ENCODE data around the gene MSL2.
A peak's percentile ranks its signal among the peaks of the same experiment; 100 is the strongest.
"Not testable (repeated sequence)": the region's sequence is repeated elsewhere in the genome, so short reads cannot be mapped to it uniquely, and the experiment has no call there.

The MSL2 gene

GRCh38 chr3:136209921-136210320, 13.8 kb upstream of the MSL2 start:
- Histone ChIP-seq H3K27ac (no peak overlapping the region), H3K4me3 (no peak overlapping the region), H3K27me3 (no peaks in the 10 kb centered on the region), H3K4me1 (no peaks in the 10 kb centered on the region), H3K36me3 (no peaks in the 10 kb centered on the region), H3K4me2 (no peak overlapping the region), H4K20me1 (no peaks in the 10 kb centered on the region), H3K9ac (no peak overlapping the region), H3K9me3 (no peaks in the 10 kb centered on the region)
- TF ChIP-seq Cebpa-rat (IDR thresholded peaks at IDR 0.05): no peak

- Histone ChIP-seq H3K9ac (no peak overlapping the region), H3K27ac (no peak overlapping the region), H3K36me3 (no peaks in the 10 kb centered on the region), H3K27me3 (no peaks in the 10 kb centered on the region), H3K9me3 (no peaks in the 10 kb centered on the region), H3K4me2 (no peak overlapping the region), H4K20me1 (no peaks in the 10 kb centered on the region), H3K4me3 (no peak overlapping the region), H3K4me1 (no peaks in the 10 kb centered on the region)
- no peak for TF ChIP-seq Cebpa-rat (IDR thresholded peaks at IDR 0.05)
Measured at GRCh38 chr3:136207489-136208115, 11.5 kb upstream of the MSL2 start.

- not testable (repeated sequence) for H3K4me2 ChIP-seq, H3K27ac ChIP-seq, H3K36me3 ChIP-seq, H3K4me3 ChIP-seq, H3K27me3 ChIP-seq, H3K9ac ChIP-seq
- Histone ChIP-seq H4K20me1 (peaks cover 14% of the 10 kb centered on the region), H3K4me1 (peaks cover 17% of the 10 kb centered on the region), H3K9me3 (peaks cover 17% of the 10 kb centered on the region)
Measured at GRCh38 chr3:136199219-136199618, 3.1 kb upstream of the MSL2 start.

- peaks cover 20% of the 10 kb centered on the region for H4K20me1 ChIP-seq
- H3K27ac ChIP-seq: peak overlapping the region; percentile 99
- H3K4me2 ChIP-seq: peak overlapping the region; percentile 89
- peak overlapping the region; percentile 64; the same call in 1 of the 2 replicates for H3K9ac ChIP-seq
- not testable (repeated sequence) for H3K4me3 ChIP-seq, H3K36me3 ChIP-seq, H3K27me3 ChIP-seq
- peaks cover 17% of the 10 kb centered on the region for H3K9me3 ChIP-seq
- peaks cover 17% of the 10 kb centered on the region for H3K4me1 ChIP-seq
Measured at GRCh38 chr3:136198462-136199078, 2.4 kb upstream of the MSL2 start.

GRCh38 chr3:136197159-136197793, 1.1 kb upstream of the MSL2 start:
- peak overlapping the region; percentile 89 for H3K4me2 ChIP-seq
- no peak for TF ChIP-seq Cebpa-rat (IDR thresholded peaks at IDR 0.05)
- H3K36me3 ChIP-seq: no peaks in the 10 kb centered on the region
- peaks cover 17% of the 10 kb centered on the region for H3K9me3 ChIP-seq
- peak overlapping the region; percentile 99 for H3K27ac ChIP-seq
- H3K27me3 ChIP-seq: no peaks in the 10 kb centered on the region
- peaks cover 20% of the 10 kb centered on the region for H3K4me1 ChIP-seq
- H4K20me1 ChIP-seq: peaks cover 33% of the 10 kb centered on the region
- peak overlapping the region; percentile 95 for H3K9ac ChIP-seq
- H3K4me3 ChIP-seq: peak overlapping the region; percentile 95

- peaks cover 17% of the 10 kb centered on the region for H3K9me3 ChIP-seq
- H3K4me2 ChIP-seq: peak overlapping the region; percentile 89
- no peaks in the 10 kb centered on the region for H3K36me3 ChIP-seq
- H3K9ac ChIP-seq: peak overlapping the region; percentile 98
- TF ChIP-seq Cebpa-rat (IDR thresholded peaks at IDR 0.05): no peak
- H4K20me1 ChIP-seq: peaks cover 40% of the 10 kb centered on the region
- peak overlapping the region; percentile 95 for H3K4me3 ChIP-seq
- H3K27ac ChIP-seq: peak overlapping the region; percentile 99
- peaks cover 27% of the 10 kb centered on the region for H3K4me1 ChIP-seq
- H3K27me3 ChIP-seq: no peaks in the 10 kb centered on the region
Measured at GRCh38 chr3:136196401-136197158, 445 bp upstream of the MSL2 start.

GRCh38 chr3:136195258-136196063, 674 bp downstream of the MSL2 start:
- H3K9me3 ChIP-seq: peaks cover 17% of the 10 kb centered on the region
- peaks cover 52% of the 10 kb centered on the region for H4K20me1 ChIP-seq
- peak overlapping the region; percentile 98 for H3K9ac ChIP-seq
- H3K4me3 ChIP-seq: peak overlapping the region; percentile 95
- no peak for TF ChIP-seq Cebpa-rat (IDR thresholded peaks at IDR 0.05)
- H3K27me3 ChIP-seq: no peaks in the 10 kb centered on the region
- H3K27ac ChIP-seq: peak overlapping the region; percentile 99
- H3K4me1 ChIP-seq: peaks cover 38% of the 10 kb centered on the region
- H3K36me3 ChIP-seq: no peaks in the 10 kb centered on the region; the same call in 1 of the 2 replicates
- H3K4me2 ChIP-seq: peak overlapping the region; percentile 79

GRCh38 chr3:136194409-136195257, 1.5 kb downstream of the MSL2 start:
- peak overlapping the region; percentile 99 for H3K27ac ChIP-seq
- peaks cover 8% of the 10 kb centered on the region; the same call in 1 of the 2 replicates for H3K36me3 ChIP-seq
- peaks cover 21% of the 10 kb centered on the region for H3K9me3 ChIP-seq
- peak overlapping the region; percentile 98 for H3K9ac ChIP-seq
- peaks cover 60% of the 10 kb centered on the region for H4K20me1 ChIP-seq
- peak overlapping the region; percentile 95 for H3K4me3 ChIP-seq
- peaks cover 38% of the 10 kb centered on the region for H3K4me1 ChIP-seq
- no peaks in the 10 kb centered on the region for H3K27me3 ChIP-seq
- no peak for TF ChIP-seq Cebpa-rat (IDR thresholded peaks at IDR 0.05)
- H3K4me2 ChIP-seq: peak overlapping the region; percentile 79
